ENCODE data around the gene IQGAP2.

Gene IQGAP2

GRCh38 chr5:76527685-76528161 lies 124.6 kb downstream of the IQGAP2 start:
- Histone ChIP-seq H3K27me3 (ENCODE audit: control insufficient read depth in 5 of 5, insufficient read depth in 4 of 5, low read length in 5 of 5) (no peaks in the 10 kb centered on the region), H3K36me3 (ENCODE audit: control insufficient read depth in 5 of 5, insufficient read depth in 5 of 5, low read length in 5 of 5) (no peaks in the 10 kb centered on the region), H3K9me3 (ENCODE audit: control insufficient read depth in 5 of 5, low read length in 5 of 5) (peaks cover 0 to 4% (median 0%) of the 10 kb centered on the region in 5 donors), H3K4me1 (ENCODE audit: control insufficient read depth in 5 of 5, insufficient read depth in 5 of 5, low read length in 5 of 5) (peaks cover 0 to 3% (median 0%) of the 10 kb centered on the region in 5 donors), H3K27ac (ENCODE audit: low read depth, low read length) (no peak overlapping the region), H3K4me3 (ENCODE audit: low read depth in 1 of 5, low read length in 5 of 5) (no peak overlapping the region), H3K9ac (ENCODE audit: low read length in 5 of 5) (no peak overlapping the region)

DNA sequence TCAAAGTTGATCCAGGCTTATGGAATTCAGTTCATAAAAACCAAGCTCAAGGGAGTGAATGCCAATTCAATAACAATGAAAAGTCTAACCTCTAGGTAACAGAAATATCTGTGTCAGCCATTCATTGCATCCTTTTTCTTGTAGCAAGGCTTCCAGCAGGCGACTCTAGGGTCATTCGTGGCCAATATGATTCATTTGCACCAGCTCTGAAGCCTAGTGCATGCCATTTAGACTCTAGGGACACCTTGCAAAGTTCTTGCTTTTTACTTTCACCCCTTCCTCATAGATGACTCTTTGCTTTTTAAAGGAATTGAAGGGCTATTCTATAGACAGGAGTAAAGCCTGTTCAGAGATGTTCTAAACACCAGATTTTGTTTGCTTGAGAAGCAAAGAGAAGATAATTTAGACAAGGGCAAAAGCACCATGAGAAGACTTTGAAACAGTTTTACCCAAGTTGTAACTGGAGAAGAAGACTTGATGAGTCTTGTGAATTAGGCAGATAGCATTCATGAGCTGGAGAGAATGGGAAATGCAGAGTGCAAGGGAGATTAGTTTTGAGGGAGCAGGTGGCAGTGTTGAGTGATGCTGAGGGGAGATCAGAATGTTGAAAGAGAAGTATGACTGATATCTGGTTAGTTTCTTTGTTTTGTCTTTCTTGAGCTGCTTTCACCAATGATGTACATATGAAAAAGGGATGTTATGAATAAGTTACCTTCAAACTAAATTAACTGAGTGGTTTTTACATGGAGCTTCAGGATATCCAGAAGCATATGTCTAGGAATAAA lies 125.7 kb downstream of the IQGAP2 start:
- Histone ChIP-seq H3K4me1 (ENCODE audit: control insufficient read depth in 5 of 5, insufficient read depth in 5 of 5, low read length in 5 of 5) (peaks cover 0 to 3% (median 0%) of the 10 kb centered on the region in 5 donors), H3K9me3 (ENCODE audit: control insufficient read depth in 5 of 5, low read length in 5 of 5) (peaks cover 0 to 4% (median 0%) of the 10 kb centered on the region in 5 donors), H3K27me3 (ENCODE audit: control insufficient read depth in 5 of 5, insufficient read depth in 4 of 5, low read length in 5 of 5) (no peaks in the 10 kb centered on the region), H3K9ac (ENCODE audit: low read length in 5 of 5) (no peak overlapping the region), H3K27ac (ENCODE audit: low read depth, low read length) (no peak overlapping the region), H3K36me3 (ENCODE audit: control insufficient read depth in 5 of 5, insufficient read depth in 5 of 5, low read length in 5 of 5) (no peaks in the 10 kb centered on the region), H3K4me3 (ENCODE audit: low read depth in 1 of 5, low read length in 5 of 5) (no peak overlapping the region)

- Histone ChIP-seq H3K4me1 (ENCODE audit: control insufficient read depth in 5 of 5, insufficient read depth in 5 of 5, low read length in 5 of 5) (peaks cover 0 to 3% (median 0%) of the 10 kb centered on the region in 5 donors), H3K36me3 (ENCODE audit: control insufficient read depth in 5 of 5, insufficient read depth in 5 of 5, low read length in 5 of 5) (no peaks in the 10 kb centered on the region), H3K4me3 (ENCODE audit: low read depth in 1 of 5, low read length in 5 of 5) (no peak overlapping the region), H3K9me3 (ENCODE audit: control insufficient read depth in 5 of 5, low read length in 5 of 5) (peaks cover 0 to 4% (median 0%) of the 10 kb centered on the region in 5 donors), H3K9ac (ENCODE audit: low read length in 5 of 5) (no peak overlapping the region), H3K27me3 (ENCODE audit: control insufficient read depth in 5 of 5, insufficient read depth in 4 of 5, low read length in 5 of 5) (no peaks in the 10 kb centered on the region), H3K27ac (ENCODE audit: low read depth, low read length) (no peak overlapping the region)
Measured at GRCh38 chr5:76529464-76530344, 126.6 kb downstream of the IQGAP2 start.

- Histone ChIP-seq H3K9me3 (ENCODE audit: control insufficient read depth in 5 of 5, low read length in 5 of 5) (peaks cover 0 to 4% (median 0%) of the 10 kb centered on the region in 5 donors), H3K27me3 (ENCODE audit: control insufficient read depth in 5 of 5, insufficient read depth in 4 of 5, low read length in 5 of 5) (no peaks in the 10 kb centered on the region), H3K36me3 (ENCODE audit: control insufficient read depth in 5 of 5, insufficient read depth in 5 of 5, low read length in 5 of 5) (no peaks in the 10 kb centered on the region), H3K4me1 (ENCODE audit: control insufficient read depth in 5 of 5, insufficient read depth in 5 of 5, low read length in 5 of 5) (peaks cover 0 to 3% (median 0%) of the 10 kb centered on the region in 5 donors), H3K27ac (ENCODE audit: low read depth, low read length) (no peak overlapping the region), H3K4me3 (ENCODE audit: low read depth in 1 of 5, low read length in 5 of 5) (no peak overlapping the region), H3K9ac (ENCODE audit: low read length in 5 of 5) (no peak overlapping the region)
Measured at GRCh38 chr5:76532052-76532451, 129.0 kb downstream of the IQGAP2 start.

- H3K9ac ChIP-seq (ENCODE audit: low read length in 5 of 5), result no peak overlapping the region
- no peaks in the 10 kb centered on the region for H3K4me1 ChIP-seq (ENCODE audit: control insufficient read depth in 5 of 5, insufficient read depth in 5 of 5, low read length in 5 of 5)
- H3K27me3 ChIP-seq (ENCODE audit: control insufficient read depth in 5 of 5, insufficient read depth in 4 of 5, low read length in 5 of 5), result no peaks in the 10 kb centered on the region
- H3K9me3 ChIP-seq (ENCODE audit: control insufficient read depth in 5 of 5, low read length in 5 of 5), result peaks cover 0 to 4% (median 0%) of the 10 kb centered on the region in 5 donors
- no peaks in the 10 kb centered on the region for H3K36me3 ChIP-seq (ENCODE audit: control insufficient read depth in 5 of 5, insufficient read depth in 5 of 5, low read length in 5 of 5)
- H3K4me3 ChIP-seq (ENCODE audit: low read depth in 1 of 5, low read length in 5 of 5), result no peak overlapping the region
- no peak overlapping the region for H3K27ac ChIP-seq (ENCODE audit: low read depth, low read length)
Measured at GRCh38 chr5:76532973-76533372, 129.9 kb downstream of the IQGAP2 start.

- H3K36me3 ChIP-seq (ENCODE audit: control insufficient read depth in 5 of 5, insufficient read depth in 5 of 5, low read length in 5 of 5), result no peaks in the 10 kb centered on the region
- H3K27ac ChIP-seq (ENCODE audit: low read depth, low read length), result no peak overlapping the region
- peaks cover 0 to 4% (median 0%) of the 10 kb centered on the region in 5 donors for H3K9me3 ChIP-seq (ENCODE audit: control insufficient read depth in 5 of 5, low read length in 5 of 5)
- no peak overlapping the region for H3K9ac ChIP-seq (ENCODE audit: low read length in 5 of 5)
- no peak overlapping the region for H3K4me3 ChIP-seq (ENCODE audit: low read depth in 1 of 5, low read length in 5 of 5)
- H3K4me1 ChIP-seq (ENCODE audit: control insufficient read depth in 5 of 5, insufficient read depth in 5 of 5, low read length in 5 of 5), result peaks cover 0 to 4% (median 0%) of the 10 kb centered on the region in 5 donors
- no peaks in the 10 kb centered on the region for H3K27me3 ChIP-seq (ENCODE audit: control insufficient read depth in 5 of 5, insufficient read depth in 4 of 5, low read length in 5 of 5)
Measured at GRCh38 chr5:76535577-76535976, 132.5 kb downstream of the IQGAP2 start.

DNA sequence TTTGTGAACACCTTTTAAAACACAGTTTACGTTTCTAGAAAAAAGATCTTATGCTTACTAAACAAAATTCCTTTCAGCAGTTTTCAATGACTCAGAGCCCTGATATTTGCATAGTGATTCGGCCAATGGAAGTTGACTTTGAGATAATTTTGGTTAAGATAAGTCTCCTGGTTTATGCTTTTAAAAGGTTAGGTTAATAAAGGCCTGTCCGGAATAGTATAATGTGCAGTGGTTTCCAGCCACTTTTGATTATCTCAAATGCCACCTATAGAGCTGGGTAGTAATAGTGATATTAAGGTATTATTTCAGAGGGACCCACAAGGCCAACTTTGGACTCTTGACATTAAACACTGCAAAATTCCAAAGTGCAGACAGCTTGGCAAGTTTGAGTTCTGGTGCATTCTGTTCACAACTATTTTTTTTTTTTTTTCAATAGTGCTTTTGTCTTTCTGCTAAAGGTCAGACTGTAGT lies 134.0 kb downstream of the IQGAP2 start:
- H3K4me3 ChIP-seq (ENCODE audit: low read depth in 1 of 5, low read length in 5 of 5), result no peak overlapping the region
- no peak overlapping the region for H3K9ac ChIP-seq (ENCODE audit: low read length in 5 of 5)
- no peak overlapping the region for H3K27ac ChIP-seq (ENCODE audit: low read depth, low read length)
- no peaks in the 10 kb centered on the region for H3K36me3 ChIP-seq (ENCODE audit: control insufficient read depth in 5 of 5, insufficient read depth in 5 of 5, low read length in 5 of 5)
- peaks cover 0 to 4% (median 0%) of the 10 kb centered on the region in 5 donors for H3K4me1 ChIP-seq (ENCODE audit: control insufficient read depth in 5 of 5, insufficient read depth in 5 of 5, low read length in 5 of 5)
- no peaks in the 10 kb centered on the region for H3K9me3 ChIP-seq (ENCODE audit: control insufficient read depth in 5 of 5, low read length in 5 of 5)
- no peaks in the 10 kb centered on the region for H3K27me3 ChIP-seq (ENCODE audit: control insufficient read depth in 5 of 5, insufficient read depth in 4 of 5, low read length in 5 of 5)

DNA sequence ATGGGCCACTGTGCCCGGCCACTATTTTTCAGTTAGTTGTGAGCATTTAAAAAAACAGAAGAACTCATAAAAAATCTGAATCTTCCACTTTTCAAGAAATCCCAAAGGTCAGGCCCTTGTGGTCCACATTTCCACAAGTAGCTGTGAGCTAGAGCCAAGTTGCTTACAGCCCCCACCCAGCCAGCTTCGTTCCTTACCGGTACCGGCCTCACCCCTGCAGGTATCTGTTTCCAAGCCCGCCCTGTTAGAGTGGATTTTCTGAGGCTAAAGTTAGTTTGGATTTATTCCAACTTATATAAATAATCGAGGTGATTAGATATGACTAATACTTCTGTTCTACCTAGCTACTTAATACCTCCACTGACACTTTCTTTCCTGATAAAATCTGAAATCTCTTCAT lies 139.2 kb downstream of the IQGAP2 start:
- Histone ChIP-seq H3K4me1 (ENCODE audit: control insufficient read depth in 5 of 5, insufficient read depth in 5 of 5, low read length in 5 of 5) (peaks cover 0 to 23% (median 0%) of the 10 kb centered on the region in 5 donors), H3K9ac (ENCODE audit: low read length in 5 of 5) (no peak overlapping the region), H3K27ac (ENCODE audit: low read depth, low read length) (no peak overlapping the region), H3K36me3 (ENCODE audit: control insufficient read depth in 5 of 5, insufficient read depth in 5 of 5, low read length in 5 of 5) (no peaks in the 10 kb centered on the region), H3K4me3 (ENCODE audit: low read depth in 1 of 5, low read length in 5 of 5) (no peak overlapping the region), H3K9me3 (ENCODE audit: control insufficient read depth in 5 of 5, low read length in 5 of 5) (no peaks in the 10 kb centered on the region), H3K27me3 (ENCODE audit: control insufficient read depth in 5 of 5, insufficient read depth in 4 of 5, low read length in 5 of 5) (no peaks in the 10 kb centered on the region)

DNA sequence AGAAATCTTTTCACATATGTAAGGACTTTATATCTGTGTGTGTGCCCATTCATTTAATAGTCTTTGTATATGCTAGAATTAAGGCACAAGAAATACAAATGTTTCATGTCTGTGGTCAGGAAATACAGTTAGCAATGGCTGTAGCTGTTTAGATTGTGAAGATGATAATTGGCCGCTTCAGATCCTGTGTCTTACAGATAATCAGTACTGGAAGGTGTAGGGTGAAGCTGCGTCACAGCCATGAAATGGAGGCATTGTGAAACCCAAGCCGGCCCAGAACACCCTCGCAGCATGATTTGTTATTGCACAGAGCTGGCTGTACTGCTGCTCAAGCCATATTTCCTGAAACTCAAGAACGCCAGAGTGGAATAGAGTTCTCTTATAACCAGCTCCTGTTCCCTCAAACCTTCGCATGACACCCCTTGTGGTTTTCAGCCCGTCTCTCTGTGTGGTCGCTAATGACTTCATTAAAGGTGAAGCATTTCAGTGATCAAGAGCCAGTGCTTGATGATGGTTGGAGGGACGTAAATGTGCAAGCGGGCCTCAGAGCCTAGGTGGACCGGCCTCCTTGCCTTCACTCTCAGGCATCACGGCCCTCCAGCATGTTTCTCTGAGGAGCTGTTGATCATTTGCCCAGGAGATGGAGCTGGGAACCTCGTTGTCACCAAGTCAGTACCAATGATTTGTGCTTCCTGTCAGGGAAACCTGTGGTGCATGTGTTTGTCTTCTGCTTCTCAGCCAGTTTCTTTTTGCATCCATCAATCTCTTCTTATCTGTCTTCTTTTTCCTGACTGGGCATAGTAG lies 140.0 kb downstream of the IQGAP2 start:
- H3K36me3 ChIP-seq (ENCODE audit: control insufficient read depth in 5 of 5, insufficient read depth in 5 of 5, low read length in 5 of 5), result no peaks in the 10 kb centered on the region
- no peak overlapping the region for H3K9ac ChIP-seq (ENCODE audit: low read length in 5 of 5)
- H3K9me3 ChIP-seq (ENCODE audit: control insufficient read depth in 5 of 5, low read length in 5 of 5), result no peaks in the 10 kb centered on the region
- peaks cover 0 to 30% (median 0%) of the 10 kb centered on the region in 5 donors for H3K4me1 ChIP-seq (ENCODE audit: control insufficient read depth in 5 of 5, insufficient read depth in 5 of 5, low read length in 5 of 5)
- no peak overlapping the region for H3K27ac ChIP-seq (ENCODE audit: low read depth, low read length)
- no peaks in the 10 kb centered on the region for H3K27me3 ChIP-seq (ENCODE audit: control insufficient read depth in 5 of 5, insufficient read depth in 4 of 5, low read length in 5 of 5)
- peak overlapping the region in 2 of 5 donors; percentile 11 to 18 for H3K4me3 ChIP-seq (ENCODE audit: low read depth in 1 of 5, low read length in 5 of 5)
